Ecto neural progenitor cell (in vitro differentiated cells): ENCODE results near the gene EPB41L3.

ENCODE experiments used
- DNase-seq: peaks from one replicate; pipeline ENCODE4 v3.0.0-alpha.2; 2018; ENCODE audit warnings: low spot score

EPB41L3 gene

GRCh38 chr18:5414546-5414945, 129.3 kb downstream of the EPB41L3 start:
- peak; percentile 60 for DNase-seq

- no peak for DNase-seq
These were observed 130.3 kb downstream of the EPB41L3 start for GRCh38 chr18:5413447-5413846.

- no peak for DNase-seq
These were observed 133.2 kb downstream of the EPB41L3 start for GRCh38 chr18:5410582-5410981.

GRCh38 chr18:5398269-5398668, 145.5 kb downstream of the EPB41L3 start:
- no peak for DNase-seq

DNA sequence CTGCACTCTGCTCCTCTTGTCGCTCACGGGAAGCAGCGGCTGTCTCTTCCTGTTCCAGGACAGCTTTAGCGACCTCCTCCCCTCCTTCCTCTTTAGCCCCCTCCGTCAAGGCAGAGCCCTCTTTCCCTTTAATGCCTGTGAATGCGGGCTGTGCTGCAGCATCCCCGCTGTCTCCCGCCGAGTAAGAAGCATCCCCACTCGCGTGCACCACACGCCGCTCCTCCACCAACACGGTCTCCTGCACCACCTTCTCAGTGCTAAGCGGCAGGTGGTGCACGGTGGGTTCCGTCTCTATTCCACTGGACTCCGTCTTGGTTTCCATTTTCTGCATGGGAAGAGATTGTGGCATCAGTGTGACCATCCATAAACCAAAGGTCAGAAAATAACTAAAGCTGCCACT, 146.7 kb downstream of the EPB41L3 start:
- DNase-seq: no peak

- no peak for DNase-seq
These were observed 147.8 kb downstream of the EPB41L3 start for GRCh38 chr18:5395860-5396448.

- no peak for DNase-seq
These were observed 150.0 kb downstream of the EPB41L3 start for GRCh38 chr18:5393779-5394178.

DNA sequence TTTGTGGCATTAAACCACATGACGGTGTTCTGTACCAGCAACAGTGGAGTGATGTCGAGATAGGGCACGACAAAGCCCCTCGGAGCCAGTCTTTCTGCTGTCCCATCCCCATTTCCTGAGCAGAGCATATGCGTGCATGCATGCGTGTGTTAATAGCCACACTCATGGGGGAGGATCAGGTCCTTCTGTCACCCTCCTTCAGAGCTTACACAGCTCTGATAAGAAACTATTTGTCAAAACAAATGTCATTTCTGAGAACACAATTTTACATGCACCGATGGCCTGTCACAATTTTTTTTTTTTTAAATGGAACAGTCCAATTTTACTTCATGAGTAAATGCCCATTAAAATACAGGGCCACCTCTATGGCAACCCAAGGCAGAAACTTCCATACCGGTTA, 152.4 kb downstream of the EPB41L3 start:
- DNase-seq: no peak

- no peak for DNase-seq
These were observed 154.4 kb downstream of the EPB41L3 start for GRCh38 chr18:5389356-5389755.

DNA sequence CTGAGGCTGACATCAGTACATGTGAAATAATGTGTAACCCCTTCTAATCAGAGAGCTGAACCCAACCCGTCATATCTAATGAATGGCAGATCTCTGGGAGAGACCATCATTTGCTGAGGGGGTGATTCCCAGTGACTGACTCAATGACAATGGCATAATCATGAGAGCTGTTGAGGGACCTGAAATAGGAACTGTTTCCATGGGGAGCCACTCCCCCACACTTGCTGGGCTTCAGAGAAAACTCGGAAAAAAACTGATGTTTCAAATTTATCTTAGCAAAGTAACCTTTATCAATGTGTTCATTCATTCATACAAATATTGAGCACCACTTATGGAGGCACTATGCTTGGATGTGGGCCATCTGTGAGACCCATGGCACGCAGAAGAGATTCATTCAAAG, 154.9 kb downstream of the EPB41L3 start:
- DNase-seq: no peak

DNA sequence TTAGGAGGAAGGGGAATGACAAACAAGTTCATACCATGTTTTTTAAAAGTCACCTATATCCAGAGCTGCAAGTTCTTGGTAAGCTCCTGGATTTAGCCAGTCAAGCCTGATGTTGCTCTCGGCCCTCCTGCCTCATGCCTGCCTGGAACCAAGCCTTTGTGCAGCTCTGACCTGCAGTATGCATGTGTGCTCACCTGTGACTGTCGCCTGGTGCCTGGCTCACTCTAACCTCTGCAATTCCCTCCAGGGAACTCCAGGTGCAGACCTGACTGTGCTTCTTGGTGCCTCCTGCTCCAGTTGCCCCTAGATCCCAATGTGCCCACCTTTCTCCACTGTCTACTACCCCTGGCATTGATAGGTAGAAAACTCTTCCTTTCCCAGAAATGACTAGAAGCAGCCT, 163.2 kb downstream of the EPB41L3 start:
- DNase-seq: no peak

GRCh38 chr18:5376986-5377385, 166.8 kb downstream of the EPB41L3 start:
- no peak for DNase-seq

GRCh38 chr18:5370332-5370731, 173.5 kb downstream of the EPB41L3 start:
- no peak for DNase-seq

- DNase-seq: no peak
These were observed 174.3 kb downstream of the EPB41L3 start for GRCh38 chr18:5369513-5369912.

DNA sequence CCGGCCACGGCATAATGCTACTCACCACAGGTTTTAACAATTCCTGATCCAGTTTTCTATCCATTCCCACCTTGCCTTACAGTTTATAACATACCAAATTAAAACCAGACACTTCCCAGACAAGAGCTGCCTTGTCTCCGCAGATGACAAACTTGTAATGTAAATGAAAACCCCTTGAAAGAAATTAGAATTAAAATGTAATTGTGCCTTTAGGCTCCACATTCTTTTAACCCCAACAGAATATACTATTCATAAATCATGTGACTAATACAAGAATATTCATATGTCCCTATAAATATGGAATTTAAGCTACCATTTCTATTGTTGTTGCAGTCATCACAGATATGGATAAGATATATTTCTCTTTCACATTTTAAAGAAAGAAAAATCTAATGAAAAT, 178.4 kb downstream of the EPB41L3 start:
- no peak for DNase-seq

- no peak for DNase-seq
These were observed 193.2 kb downstream of the EPB41L3 start for GRCh38 chr18:5350636-5351035.
